ENCODE data around the gene CFAP251.

DNA sequence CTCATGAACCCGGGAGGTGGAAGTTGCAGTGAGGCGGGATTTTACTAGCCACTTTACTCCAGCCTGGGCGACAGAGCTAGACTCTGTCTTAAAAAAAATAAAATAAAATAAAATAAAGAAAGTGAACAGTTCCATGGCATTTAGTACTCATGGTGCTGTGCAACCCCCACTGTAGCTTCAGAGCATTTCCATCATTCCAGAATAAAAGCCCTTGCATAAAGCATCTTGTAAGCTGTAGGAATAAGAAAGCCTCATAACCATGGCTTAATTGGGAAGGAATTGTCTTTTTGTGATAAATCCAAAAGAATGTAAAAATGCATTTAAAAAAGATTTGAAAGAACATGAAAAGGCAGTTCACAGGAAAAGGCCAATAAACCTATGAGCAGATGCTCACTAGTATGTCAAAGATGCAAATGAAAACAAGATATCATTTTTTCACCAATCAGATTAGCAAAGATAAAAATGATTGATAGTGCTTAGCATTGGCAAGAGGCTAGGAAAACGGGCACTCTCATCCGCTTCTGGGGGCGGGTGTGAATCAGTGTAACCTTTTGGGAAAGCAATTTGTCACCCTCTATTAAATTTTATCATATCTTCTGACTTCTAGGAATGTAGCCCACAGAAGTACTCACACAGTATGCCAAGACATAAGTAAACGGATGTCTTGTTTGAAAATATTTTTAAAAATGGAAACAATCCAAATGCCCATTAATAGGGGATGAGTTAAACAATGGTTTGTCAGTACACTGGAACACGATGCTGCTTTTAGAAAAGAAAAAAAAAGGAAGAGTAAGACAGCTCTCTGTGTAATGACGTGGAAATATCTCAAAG, 46.6 kb downstream of the CFAP251 start:
- TF ChIP-seq, protein P1, sequence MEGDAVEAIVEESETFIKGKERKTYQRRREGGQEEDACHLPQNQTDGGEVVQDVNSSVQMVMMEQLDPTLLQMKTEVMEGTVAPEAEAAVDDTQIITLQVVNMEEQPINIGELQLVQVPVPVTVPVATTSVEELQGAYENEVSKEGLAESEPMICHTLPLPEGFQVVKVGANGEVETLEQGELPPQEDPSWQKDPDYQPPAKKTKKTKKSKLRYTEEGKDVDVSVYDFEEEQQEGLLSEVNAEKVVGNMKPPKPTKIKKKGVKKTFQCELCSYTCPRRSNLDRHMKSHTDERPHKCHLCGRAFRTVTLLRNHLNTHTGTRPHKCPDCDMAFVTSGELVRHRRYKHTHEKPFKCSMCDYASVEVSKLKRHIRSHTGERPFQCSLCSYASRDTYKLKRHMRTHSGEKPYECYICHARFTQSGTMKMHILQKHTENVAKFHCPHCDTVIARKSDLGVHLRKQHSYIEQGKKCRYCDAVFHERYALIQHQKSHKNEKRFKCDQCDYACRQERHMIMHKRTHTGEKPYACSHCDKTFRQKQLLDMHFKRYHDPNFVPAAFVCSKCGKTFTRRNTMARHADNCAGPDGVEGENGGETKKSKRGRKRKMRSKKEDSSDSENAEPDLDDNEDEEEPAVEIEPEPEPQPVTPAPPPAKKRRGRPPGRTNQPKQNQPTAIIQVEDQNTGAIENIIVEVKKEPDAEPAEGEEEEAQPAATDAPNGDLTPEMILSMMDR (conservative IDR thresholded peaks at IDR 0.05 in 1 of 2, IDR thresholded peaks at IDR 0.05 in 1 of 2; ENCODE audit: low read depth in 1 of 2, low read length in 2 of 2) = no peak
- no peak for TF ChIP-seq EZH2 (IDR thresholded peaks at IDR 0.05; ENCODE audit: low read length, missing control alignments)
